NCI-H1436 treated with DMSO at 0.1 percent for 48 hours (cell line): ENCODE data around the gene SSR2.
"Not testable (repeated sequence)": the region's sequence is repeated elsewhere in the genome, so short reads cannot be mapped to it uniquely, and the experiment has no call there.

ENCODE experiments used
- DNase-seq: peaks from one replicate; lab custom pipeline; 2025; lab: John Stamatoyannopoulos, UW

SSR2 gene

DNA sequence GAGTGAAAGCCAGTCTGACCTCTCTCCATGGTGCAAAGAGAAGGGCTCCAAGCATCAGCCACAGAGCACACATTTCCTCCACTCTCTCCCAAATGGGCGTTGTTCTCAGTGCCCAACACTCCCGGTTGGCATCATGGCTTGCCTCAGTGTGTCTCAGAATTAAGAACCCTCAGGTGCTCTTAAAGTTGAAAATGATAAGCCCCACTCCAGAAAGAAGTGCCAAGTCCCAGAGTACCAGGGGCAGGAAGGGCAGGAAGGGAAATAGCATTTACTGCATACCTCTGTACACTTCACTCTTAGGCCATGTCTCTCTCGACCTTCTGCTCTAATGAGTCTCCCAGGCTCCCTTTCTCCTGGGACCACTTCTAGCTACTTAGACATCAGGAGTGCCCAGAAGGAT lies 27.2 kb downstream of the SSR2 start:
- no peak for DNase-seq

DNA sequence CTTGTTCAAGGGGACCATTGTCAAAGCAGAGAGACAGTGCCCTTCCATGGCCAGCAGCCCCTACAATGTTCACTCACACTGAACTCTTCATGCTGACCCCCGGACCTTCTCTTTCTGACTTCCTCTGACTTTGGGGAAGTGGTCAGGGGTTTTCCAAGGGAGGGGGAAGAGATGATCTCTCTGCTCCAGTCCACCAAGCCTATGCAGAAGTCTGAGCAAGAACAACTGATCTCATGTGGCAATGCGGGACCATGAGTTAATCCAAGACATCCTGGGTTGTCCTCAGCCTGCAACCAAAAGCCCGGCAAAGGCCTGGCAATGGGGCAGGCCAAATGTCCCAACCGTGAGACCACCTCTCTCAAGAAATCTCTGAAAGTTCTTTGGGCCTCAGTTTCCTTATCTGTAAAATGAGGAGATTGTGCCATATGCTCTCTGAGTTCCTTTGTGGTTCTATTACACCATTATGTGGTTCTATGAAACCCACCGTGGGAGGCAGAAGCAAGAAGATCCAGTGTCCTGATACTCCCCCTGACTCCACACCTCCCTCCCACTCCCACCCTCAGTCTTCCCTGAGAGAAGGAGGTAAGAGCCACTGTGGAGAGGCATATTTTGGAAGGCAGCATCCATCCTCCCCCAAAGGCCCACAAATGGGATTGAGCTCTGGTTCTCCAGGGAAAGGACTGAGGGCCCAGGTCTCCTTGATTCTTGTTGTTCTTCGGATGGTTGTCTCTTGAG lies 30.6 kb downstream of the SSR2 start:
- no peak for DNase-seq

DNA sequence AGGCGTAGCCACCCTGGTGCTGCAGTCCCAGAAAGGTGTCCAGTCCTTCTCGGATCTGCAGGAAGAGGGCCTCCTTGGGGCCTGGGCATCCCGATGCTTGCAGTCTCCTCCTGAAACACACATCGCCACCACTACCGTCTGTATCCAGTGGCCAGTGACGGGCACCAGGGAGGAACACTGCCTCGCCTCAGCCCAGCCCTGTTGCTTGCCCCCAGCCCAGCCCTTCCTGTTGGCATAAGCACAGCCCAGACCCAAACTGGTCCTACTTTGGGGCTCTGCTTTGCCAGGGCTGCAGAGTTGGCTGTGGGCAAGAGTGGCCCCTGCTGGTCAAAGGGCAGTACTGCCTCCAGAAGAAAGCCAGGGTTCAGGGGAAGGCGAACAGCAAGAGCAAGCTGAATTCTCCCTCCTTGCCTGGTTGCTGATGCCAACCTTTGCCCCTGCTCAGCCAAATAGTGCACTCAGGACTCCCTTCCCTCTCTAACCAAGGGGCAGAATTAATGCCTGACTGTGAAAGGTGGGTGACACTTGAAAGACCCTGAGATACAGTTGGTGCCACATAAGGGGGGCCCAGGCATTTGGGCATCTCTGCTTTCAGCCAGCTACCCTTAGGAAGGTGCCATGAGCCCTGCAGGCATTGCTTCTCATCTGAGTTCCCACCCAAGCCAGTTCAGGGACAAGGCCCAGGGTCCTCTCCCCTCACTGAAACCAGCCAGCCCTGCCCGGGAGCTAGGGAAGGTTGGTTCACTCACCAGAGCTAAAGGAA lies 31.3 kb downstream of the SSR2 start:
- DNase-seq: no peak

DNA sequence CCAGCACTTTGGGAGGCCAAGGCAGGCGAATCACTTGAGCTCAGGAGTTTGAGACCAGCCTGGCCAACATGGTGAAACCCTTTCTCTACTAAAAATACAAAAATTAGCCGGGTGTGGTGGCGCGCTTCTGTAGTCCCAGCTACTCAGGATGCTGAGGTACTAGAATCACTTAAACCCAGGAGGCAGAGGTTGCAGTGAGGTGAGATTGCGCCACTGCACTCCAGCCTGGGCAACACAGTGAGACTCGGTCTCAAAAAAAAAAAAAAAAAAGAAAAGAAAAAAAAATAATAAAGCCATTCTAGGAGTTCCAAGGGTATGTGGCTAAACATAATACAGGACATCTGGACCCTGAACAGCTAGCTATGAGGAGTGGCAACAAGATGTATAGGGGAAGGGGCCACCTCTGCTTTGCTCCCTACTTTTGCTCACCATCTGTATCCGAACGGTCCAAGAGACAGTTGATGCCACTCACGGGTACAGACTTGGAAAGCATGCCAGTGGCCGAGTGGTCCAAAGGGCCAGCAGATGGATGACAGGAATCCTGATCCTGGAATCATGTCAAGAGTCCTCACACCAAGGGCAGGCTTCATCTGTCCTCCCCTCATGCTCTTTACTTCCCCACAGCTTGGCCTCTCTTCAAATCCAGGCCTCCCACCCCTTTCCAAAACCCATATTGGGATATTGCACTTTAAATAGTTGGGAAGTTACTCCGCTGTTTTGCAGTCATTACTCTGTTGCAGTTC lies 35.7 kb downstream of the SSR2 start:
- not testable (repeated sequence) for DNase-seq

DNA sequence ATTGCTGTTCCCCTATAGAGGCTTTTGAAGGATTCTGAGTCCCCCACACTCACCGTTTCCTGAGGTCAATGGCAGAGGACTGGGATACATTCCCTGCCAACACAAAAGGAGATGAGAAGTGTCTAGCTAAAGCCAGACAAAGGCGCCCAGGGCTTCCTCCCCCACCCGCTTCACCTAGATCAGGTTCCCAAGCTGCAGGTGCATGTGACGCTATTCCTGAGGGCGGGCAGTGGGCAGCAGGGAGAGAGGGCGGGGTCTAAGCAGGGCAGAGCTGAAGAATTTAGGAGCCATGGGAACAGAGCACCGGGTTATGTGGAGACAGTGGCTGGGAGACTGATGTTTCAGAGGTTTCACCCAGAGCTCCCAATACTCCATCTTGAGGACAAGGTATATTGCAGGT lies 36.4 kb downstream of the SSR2 start:
- DNase-seq: no peak

DNA sequence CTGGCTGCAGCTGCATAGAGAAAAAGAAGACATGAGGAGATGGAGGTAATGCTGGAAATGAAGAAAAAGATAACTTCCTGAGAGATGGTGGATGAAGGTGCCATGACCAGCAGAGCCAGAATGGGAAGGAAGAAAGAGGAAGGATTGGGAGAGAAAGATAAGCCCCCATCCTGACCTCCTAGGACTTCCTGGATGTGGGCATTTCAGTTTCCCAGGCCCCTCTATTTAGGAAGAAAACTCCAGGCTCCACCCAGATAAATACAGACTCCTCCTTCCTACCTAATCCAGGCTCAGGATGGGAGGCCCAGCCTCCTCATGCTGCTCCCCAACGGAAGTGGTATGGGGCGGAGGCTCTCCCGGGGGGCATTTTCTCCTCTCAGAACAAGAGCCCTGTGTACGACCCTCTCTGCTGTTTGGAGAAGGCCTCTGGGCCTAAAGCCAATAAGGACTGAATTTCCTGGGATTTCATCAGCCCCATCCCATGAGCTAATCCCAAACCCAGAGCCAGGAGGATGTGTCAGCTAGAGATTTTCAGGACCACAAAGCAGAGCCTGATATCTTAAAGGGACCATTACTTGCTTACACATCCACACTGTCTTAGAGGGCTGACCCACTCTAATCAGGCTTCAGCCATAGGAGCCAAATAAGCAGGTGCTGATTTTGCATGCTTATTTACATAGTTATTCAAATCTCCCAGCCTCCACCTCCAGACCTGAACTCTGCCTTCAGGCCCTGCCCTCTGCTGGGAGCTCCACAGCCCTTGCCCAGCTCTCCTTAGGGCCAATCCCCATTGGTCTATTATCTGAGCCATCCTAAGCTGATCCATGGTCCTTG lies 37.3 kb downstream of the SSR2 start:
- DNase-seq: no peak

DNA sequence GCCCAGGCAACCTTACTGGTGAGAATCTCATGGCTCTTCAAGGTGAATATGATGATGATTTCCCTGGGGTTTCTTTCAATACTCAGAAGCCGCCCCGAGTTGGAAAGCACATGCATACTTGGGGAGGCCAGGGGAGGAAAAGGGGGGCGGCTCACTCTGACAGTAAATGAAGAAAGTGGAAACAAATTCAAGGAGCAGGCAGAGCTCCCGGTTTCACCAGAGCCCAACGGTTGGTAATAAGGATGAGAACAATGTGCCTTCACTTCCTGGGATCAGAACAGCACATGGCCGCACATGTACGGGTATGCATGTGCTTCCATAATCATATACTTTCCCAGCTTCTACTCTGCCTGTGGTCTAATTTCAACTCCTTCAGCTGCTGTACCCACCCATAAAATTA lies 38.6 kb downstream of the SSR2 start:
- DNase-seq: no peak

DNA sequence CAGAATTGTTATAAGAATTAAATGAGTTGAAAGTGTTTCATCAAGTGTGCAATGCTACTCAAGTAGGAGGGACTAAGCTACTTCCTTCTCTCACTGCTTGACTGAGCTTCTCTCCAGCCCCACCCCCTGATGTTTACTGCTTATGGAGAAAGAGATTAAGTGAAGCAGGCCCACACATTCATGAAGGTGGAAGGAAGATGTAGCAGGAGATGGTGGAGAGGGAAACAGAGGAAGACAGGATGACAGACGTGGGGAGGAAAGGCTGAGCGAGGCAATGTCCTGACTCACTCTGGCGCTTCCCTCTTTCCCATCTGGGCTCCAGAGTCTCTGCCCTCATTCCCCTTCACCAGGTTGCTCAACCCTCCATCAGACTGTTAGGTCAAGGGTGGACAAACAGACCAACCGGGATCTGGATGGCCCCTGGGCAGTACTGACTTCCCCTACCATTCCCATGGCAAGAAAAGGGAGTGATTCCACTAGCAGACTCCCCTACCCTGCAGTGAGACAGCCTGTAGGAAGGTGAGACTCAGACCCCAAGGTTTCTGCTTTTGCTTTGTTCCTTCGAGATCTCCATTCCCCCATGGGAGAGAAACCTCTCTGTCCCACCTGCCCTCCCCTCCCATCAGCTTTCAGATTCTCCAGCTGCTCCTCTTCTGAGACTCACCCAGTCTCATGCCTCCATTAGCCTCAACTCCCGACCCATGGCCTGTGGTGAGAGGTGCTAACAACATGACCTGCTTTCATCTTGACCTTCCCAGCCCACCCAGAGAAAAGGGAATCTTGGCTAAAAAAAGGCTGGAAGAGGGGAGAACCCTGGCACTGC lies 39.3 kb downstream of the SSR2 start:
- no peak for DNase-seq

DNA sequence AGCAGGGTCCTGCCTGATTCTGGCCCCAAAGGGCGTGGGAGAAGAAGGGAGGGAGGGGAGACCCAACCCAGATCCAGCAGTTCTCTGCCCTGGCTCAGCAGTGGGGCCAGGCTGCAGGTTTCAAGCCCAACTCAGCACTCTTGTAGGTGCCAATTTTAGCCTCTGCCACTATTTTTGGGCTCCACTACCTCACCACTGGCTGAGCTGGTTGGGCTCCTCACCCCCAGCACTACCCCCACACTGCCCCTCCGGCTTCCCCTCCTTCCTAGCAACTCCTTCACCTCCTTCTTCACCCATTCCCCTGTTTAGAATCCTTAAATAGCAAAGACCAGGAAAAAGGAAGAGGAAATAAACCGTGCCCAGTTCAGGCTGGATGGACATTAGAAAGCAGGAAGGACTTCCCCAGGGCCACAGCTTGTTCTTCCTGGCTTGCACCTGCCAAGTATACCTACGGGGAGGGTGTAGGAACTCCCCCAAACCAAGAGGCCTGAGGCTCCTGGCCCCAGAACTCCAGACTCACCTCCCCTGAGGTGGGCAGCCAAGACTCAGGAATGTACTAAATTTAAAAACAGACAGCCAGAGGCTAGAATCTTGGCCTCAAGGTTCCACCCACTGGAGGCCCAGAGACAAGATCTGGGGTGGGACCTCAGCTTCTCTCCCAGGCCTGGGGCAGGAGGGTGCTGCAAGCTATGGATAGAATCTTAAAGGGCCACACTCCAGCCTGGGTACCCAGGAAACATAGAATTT lies 41.0 kb downstream of the SSR2 start:
- no peak for DNase-seq

DNA sequence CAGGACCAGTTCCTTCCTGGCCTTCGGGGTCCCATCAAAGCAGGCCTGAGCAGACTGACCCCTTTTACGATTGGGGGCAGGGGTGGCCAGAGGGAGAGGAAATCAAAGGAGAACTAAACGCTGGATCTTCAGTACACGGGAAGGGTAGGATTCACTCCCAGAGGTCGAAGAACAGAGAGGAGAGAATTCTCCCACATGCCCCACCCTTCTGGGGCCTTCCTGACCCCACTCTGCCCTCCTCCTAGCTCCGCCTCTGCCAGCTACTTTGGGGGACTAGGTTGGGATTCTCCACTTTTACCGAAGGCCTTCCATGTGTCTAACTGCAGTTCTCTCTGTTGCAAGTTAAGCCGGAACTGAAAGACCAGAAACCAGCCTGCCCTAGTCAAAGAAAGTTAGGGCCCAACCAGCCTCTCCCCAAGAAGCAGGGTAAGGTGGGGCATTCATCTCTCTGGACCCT lies 41.8 kb downstream of the SSR2 start:
- DNase-seq: no peak

DNA sequence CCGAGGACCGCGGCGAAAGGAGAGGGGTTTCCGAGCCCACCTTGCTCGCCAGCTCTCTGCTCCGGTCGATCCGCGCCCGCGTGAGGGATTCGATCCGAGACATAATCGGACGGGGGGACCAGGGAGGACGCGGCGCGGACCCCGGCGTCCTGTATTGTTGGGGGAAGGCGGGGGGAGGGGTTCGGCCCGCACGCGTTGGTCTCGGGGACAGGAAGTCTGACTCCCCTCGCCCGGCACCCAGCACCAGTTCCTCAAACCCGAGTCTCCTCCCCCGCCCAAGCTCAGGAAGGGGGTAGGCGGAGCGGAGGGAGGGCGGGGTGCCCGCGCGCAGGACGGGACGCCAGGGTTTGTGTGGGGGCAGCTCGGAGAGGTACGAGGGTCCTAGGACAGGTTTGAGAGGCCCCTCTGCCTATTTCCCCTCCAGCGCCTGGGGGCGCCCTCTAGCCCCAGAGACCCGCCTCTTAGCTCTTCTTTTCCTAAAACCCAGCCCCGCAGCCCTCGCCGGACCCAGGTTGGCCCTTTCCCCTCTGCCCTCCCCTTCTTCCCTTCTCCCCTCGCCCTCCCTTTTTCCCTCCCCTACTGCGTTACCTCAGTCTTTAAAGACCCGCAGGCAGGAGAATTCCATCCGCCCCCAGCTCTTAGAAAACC lies 42.3 kb downstream of the SSR2 start, which contains the start of gene ARHGEF2:
Gene ARHGEF2, minus strand, starts transcription at position 223 of the 648 bp plus-strand sequence. Its CDS starts 120 bp downstream, at position 103.
- DNase-seq: no peak

DNA sequence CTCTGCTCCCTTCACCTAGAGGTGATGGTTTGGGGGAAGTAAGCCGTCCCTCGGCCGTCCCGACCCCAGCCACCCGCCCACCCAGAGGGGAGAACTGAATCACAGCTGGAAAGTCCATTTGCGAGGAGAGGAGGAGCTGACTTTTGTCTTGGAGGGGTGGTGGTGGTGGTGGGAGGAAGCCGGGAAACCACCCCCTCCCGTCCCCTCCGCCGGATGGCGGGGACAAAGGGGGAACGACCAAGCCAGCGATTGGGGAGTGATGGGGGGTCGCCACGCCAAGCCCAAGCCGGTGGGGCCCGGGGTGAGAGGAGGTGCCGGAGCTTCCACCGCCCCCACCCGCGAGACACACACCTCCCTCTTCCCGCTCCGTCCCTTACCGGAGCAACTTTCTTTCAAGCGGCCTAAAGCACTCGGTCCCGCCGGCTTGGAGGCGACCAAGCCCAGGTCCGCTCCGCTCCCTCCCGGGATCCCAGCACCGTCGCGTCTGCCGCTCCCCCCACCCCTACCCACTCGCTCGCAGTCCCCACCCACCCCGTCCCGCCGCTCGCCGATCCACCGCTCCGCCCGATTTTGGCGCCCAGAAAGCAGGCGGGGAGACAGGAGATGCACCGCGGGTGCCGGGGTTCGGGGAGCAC lies 42.9 kb downstream of the SSR2 start:
- no peak for DNase-seq

DNA sequence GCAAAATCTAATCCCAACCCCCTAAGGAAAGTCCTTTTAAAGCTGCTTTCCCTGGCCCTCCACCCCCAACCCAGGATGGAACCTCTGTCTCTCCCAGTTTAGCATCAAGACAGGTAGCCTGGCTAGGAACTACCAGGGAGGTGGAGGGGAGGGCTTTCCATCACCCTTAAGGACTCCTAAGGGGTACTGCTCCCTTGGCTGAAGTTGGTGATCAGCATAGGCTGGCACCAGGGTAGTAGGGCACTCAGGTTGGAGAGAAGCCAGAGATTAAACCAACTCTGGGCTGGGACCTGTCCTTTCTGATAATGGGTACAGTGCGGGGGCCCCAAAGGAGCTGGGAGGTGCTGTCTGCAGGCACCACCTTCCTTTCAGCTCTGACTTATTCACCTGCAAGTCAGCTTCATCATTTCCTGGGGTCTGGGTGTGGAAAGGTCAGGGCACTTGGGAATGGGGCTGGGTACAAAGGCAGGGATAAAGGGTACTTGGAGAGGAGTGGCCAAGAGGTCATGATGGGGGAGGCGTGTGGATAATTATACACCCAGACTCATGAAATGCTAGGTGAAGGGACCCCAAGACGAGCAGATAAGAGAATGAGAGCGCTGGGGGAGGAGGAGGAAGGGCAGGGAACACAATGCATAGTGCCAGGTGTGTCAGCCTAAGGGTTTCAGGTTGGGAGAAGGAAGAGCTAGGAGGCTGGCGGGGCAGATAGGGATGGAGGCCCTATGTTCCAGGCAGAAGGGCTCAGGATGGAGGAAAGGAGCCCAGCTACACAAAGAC lies 43.6 kb downstream of the SSR2 start:
- no peak for DNase-seq

DNA sequence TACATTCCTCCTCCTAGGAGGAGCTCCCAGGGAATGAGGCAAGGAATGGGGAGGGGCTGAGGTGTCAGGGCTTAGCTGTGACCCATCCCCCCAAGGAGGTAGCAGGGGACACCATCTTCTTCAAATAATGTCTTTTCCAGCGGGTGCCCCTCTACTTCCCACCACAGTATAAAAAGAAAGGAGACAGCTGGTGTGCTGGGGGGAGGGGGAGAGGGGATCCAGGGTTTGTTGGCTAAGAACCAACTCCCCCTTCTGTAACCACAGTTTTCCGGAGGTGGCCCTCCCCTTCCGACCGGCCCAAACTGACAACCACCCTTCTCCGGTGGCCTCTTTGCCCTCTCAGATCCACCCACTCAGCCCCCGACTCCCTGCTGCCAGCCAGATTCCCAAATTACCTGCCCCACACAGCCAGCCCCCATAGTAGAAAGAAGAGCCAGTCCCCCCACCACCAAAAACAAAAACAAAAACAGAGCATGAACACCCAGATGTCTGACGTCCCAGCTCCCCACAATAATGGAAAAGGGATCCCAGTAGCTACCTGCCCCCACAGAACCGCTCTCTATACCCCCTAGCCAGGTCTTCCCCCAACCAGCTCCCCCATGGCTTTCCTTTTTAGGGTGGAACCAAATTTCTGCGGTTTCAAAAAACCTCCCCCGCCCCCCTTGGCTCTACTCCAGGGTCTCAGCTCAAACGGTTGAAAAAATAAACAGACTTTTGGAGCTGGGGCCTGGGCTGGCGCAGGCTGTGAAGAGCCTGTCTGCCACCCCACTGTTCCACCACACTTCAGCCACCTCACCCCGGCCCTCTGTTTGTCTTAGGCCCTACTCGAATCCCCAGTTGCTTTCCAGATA lies 44.5 kb downstream of the SSR2 start:
- no peak for DNase-seq

DNA sequence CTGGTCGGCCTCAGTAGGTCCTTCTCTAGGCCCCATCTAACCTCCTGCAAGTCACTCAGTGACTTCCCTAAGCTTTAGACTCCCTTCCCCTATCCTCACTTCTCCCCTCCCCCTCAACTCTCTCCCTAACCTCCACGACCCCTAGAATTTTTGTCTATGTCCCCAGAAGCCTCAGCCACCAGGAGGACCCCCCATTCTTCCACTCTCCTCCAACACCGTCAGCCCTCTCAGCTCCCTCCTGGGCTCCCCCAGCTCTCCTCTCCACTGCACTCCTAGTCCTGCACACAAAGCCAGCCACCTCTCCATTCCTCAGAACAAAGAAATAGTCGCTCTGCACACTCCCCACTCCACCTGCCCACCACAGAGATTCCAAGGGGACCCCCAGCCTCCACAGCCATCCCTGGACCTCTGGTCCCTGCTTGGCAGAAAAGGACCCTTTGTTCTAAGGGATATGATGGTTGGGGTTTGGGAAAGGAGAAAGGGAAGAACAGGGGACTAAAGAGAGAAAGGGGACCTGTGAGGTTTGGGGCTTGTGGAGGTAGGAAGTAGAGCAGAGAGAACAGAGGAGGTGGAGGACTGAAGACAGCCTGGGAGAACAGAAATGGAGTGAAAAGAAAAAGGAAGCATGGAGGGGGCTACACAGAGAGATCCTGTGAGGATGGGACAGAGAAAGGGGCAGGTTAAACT lies 45.2 kb downstream of the SSR2 start:
- no peak for DNase-seq

DNA sequence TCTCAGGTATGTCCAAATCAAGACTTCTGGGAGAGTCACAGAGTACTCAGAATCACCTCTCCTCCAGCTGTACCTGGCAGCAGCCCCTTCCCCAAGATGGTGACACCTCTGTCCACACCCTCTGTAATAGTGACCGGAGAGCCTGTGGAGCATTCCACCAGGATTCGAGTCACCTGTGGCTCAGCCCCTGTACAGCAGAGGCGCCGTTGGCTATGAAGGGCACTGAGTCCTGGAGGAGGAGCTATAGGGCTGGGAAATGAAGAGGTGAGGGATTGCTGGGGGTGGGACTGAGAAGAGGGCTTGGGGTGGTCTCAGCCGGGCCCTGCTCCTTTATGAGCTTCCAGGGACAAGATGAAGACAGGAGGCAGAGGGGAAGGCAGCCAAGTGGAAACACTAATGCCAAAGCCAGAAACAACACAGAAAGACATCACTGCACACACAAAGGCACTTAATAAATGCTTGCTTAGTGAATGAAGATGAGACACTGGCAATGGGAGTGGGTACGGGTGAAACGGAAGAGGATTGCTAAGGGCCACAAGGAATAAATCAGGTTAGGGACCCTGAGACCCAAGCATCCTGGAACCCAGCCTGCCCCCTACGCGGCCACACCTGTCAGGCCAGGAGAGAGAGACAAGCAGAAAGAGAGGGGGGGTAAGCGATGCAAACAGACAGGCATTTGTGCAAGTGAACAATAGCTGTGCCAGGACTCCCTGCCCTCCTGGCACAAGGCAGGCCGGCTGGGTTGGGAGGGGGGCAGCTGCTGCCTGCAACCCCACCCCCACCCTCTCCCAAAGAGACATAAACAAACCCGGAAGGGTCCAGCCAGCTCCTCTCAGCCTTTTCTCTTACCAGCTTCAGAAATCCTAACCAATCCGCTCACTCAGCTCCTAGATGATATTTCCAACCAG lies 46.3 kb downstream of the SSR2 start:
- DNase-seq: no peak
